ENCODE data around the gene SCLT1. TPM values are rescaled to one million over a fixed set of nuclear protein-coding genes. Genes with fewer than 3 reads are reported as not detected.

The SCLT1 gene
- total and polyA plus RNA-seq, 12 donors = 0.97 to 16.6 (median 7.9) TPM

DNA sequence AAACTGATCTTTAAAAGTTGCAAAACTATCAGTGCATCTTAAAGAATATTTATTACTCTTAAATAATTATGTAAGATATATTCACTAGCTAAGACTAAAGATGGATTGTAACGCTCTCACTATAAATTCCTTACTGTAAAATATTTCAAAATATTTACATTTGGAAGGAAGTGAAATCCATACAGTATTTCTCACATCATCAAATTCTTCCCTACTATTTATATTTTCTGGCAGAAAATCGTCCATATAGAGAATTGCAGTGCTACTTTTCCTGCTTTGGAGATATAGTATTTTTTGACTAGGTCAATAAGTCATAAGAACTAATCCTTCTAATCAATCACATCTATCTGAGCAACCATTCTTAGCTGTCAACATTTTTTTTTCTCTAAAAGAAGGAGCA lies 52.9 kb downstream of the SCLT1 start:
- Histone ChIP-seq H3K4me1 (replicated peaks in 1 of 2) (no peaks in the 10 kb centered on the region), H3K36me3 (replicated peaks in 1 of 2) (no peaks in the 10 kb centered on the region), H3K4me3 (no peak overlapping the region), H3K27ac (no peak overlapping the region), H3K27me3 (no peaks in the 10 kb centered on the region), H3K9me3 (replicated peaks in 1 of 3) (no peaks in the 10 kb centered on the region)
- DNase-seq = no peak
- intact Hi-C loops (cut with DNase I) = no loop called here
- 77 to 83% (median 79%) methylated on average over 2 of the region's 2 CpGs for WGBS, 4 donors
- TF ChIP-seq, protein P1, sequence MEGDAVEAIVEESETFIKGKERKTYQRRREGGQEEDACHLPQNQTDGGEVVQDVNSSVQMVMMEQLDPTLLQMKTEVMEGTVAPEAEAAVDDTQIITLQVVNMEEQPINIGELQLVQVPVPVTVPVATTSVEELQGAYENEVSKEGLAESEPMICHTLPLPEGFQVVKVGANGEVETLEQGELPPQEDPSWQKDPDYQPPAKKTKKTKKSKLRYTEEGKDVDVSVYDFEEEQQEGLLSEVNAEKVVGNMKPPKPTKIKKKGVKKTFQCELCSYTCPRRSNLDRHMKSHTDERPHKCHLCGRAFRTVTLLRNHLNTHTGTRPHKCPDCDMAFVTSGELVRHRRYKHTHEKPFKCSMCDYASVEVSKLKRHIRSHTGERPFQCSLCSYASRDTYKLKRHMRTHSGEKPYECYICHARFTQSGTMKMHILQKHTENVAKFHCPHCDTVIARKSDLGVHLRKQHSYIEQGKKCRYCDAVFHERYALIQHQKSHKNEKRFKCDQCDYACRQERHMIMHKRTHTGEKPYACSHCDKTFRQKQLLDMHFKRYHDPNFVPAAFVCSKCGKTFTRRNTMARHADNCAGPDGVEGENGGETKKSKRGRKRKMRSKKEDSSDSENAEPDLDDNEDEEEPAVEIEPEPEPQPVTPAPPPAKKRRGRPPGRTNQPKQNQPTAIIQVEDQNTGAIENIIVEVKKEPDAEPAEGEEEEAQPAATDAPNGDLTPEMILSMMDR (IDR thresholded peaks at IDR 0.05) = no peak
- no peak for TF ChIP-seq POLR2A (IDR thresholded peaks at IDR 0.05)

DNA sequence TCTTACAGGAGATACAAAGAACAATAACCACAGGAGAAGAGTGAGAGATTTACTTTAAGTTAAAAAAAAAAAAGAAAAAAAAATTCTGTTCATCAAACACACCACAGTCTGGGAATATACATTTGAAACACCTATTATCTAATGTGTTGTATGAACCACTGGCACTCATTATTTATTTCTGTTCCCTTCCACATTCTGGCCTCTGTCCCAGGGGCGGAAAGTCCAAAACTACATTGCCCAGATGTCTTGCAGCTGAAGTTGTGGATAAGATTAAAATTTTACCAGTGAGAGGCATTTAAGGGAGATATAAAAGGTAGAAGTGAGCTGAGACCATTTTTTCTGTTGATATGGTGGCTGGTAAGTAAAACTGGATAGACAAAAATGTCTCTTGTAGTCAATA lies 56.2 kb downstream of the SCLT1 start:
- WGBS, 4 donors = 97 to 100% (median 99%) methylated on average over 1 of the region's 1 CpG
- intact Hi-C loops (cut with DNase I) = no loop called here
- H3K27ac ChIP-seq = no peak overlapping the region
- no peaks in the 10 kb centered on the region for H3K27me3 ChIP-seq
- H3K9me3 ChIP-seq (replicated peaks in 1 of 3) = no peaks in the 10 kb centered on the region
- H3K4me1 ChIP-seq (replicated peaks in 1 of 2) = no peaks in the 10 kb centered on the region
- no peak overlapping the region for H3K4me3 ChIP-seq
- TF ChIP-seq, protein P1 (IDR thresholded peaks at IDR 0.05) = no peak
- TF ChIP-seq POLR2A (IDR thresholded peaks at IDR 0.05) = no peak
- H3K36me3 ChIP-seq (replicated peaks in 1 of 2) = no peaks in the 10 kb centered on the region
- DNase-seq = no peak

DNA sequence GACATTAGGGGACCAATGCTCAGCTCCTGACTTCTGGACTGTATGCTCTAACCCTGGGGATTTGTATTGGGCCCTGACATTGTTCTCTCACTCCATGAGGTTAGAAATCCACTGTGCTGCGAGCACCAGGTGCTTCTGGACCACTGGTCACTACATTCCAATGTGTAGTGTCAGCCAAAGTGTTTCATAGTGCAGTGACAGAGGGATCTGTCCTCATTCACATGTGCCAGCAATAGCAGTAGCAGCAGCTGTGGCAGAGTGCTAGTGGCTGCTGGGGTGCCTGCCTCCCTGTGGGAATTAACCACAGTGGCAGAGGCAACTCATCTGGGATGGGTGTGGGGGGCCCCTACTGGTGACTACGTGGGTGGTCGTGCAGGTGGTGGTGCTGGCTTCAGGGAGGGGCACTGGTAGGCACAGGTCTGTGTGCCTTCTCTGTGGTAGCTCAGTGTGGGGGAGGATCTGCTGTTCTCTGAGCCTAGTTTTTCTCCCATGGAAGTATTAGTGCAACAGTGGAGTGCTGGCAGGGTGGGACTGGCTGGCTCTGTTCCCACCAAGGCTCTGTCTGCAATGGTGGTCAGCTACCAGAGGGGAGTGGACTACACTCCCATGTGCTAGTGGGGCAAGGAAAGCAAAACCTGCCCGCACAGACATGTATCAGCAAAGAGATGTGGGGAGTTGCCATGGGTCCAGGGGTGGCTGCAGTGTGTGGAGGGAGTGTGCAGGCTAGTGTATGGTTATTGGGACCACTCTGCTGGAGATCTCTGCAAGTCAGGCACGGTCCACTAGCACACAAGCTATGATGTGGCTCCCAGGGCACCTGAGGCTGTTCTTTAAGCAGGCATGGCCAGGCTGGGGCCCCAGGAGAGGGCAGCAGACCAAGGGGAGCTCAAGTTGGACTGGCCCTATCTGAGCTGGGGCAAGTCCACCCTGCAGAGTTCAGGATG lies 78.5 kb downstream of the SCLT1 start:
- H3K4me3 ChIP-seq = no peak overlapping the region
- no peak for TF ChIP-seq POLR2A (IDR thresholded peaks at IDR 0.05)
- TF ChIP-seq, protein P1 (IDR thresholded peaks at IDR 0.05) = no peak
- intact Hi-C loops (cut with DNase I) = no loop called here
- WGBS, 4 donors = 96 to 100% (median 99%) methylated on average over 2 to 5 of the region's 5 CpGs
- H3K36me3 ChIP-seq (replicated peaks in 1 of 2) = no peaks in the 10 kb centered on the region
- no peaks in the 10 kb centered on the region for H3K9me3 ChIP-seq (replicated peaks in 1 of 3)
- no peaks in the 10 kb centered on the region for H3K4me1 ChIP-seq (replicated peaks in 1 of 2)
- no peaks in the 10 kb centered on the region for H3K27me3 ChIP-seq
- H3K27ac ChIP-seq = no peak overlapping the region
- DNase-seq = no peak

DNA sequence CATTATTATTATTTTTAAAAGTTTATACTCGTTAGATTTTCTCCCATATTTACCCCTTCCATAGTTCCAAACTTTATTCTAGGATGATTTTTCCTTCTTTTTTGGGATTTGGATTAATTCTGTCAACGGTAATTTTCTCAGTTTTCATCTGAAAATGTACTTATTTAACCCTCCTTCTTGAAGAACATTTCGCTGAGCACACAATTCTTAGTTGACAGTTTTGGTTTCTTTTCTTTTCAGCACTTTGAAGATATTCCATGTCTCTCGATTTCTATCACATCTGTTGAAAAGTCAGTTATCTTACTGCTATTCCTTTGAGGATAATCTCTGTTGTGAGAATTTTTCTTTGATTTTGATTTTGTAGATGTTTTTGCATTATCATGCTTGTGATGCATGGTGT lies 85.2 kb downstream of the SCLT1 start:
- Histone ChIP-seq H3K4me3 (no peak overlapping the region), H3K4me1 (replicated peaks in 1 of 2) (no peaks in the 10 kb centered on the region), H3K27me3 (no peaks in the 10 kb centered on the region), H3K36me3 (replicated peaks in 1 of 2) (no peaks in the 10 kb centered on the region), H3K27ac (no peak overlapping the region), H3K9me3 (replicated peaks in 1 of 3) (peaks cover 0 to 7% (median 0%) of the 10 kb centered on the region in 3 donors)
- WGBS, 4 donors = 95 to 97% (median 95%) methylated on average over 4 of the region's 4 CpGs
- TF ChIP-seq, protein P1 (IDR thresholded peaks at IDR 0.05) = no peak
- TF ChIP-seq POLR2A (IDR thresholded peaks at IDR 0.05) = no peak
- no peak for DNase-seq
- intact Hi-C loops (cut with DNase I) = no loop called here
